Measurements from ENCODE around the gene PABPN1L. TPM values are rescaled to one million over a fixed set of nuclear protein-coding genes. Genes with fewer than 3 reads are reported as not detected.

Gene PABPN1L
- total and polyA plus RNA-seq, 2 donors (not counting 1 experiment from before 2014, with no cell fraction given) = 0.21 to 0.84 TPM

DNA sequence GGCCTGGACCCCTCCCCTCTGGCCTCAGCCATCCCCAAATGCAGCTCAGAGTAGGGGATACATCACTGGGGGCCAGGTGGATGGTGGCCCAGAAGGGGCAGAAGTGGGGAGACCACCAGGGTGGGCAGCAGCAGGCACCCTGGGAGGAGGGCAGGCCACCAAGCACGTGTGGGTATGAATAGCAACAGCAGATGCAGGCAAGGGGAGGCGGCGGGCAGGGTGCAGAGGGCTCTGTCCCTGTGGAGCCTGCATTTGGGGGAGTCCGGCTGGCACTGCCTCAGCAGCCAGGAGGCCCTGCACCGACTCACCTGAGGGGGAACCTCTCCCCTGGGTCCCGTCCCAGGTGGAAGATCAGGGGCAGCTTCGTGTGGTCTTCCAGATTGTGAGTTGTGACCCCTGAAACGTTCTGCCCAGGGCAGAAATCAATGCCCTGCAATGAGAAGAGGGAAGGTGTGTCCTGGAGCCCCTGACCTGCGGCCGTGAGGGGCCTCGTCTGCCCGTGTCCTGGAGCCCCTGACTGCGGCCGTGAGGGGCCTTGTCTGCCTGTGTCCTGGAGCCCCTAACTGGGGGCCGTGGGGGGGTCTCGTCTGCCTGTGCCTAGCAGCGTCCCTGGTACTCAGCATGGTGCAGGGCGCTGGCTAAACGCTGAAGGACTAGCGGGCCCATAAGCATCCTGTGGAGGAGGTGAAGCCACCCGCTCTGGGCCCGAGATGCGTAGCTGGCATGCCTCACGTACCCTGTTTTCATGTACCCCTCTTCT is 44.0 kb downstream of the PABPN1L start:
- Histone ChIP-seq H3K27ac (ENCODE audit: low read length in 2 of 2) (no peak overlapping the region), H3K79me2 (ENCODE audit: control insufficient read depth, insufficient read depth, low read length) (no peaks in the 10 kb centered on the region), H3K4me3 (ENCODE audit: control extremely low read depth in 1 of 5, extremely low read depth in 1 of 5, insufficient read depth in 1 of 5, low read depth in 2 of 5, low read length in 4 of 5) (no peak overlapping the region), H3K36me3 (replicated peaks in 1 of 2; ENCODE audit: control extremely low read depth in 1 of 2, control insufficient read depth in 1 of 2, extremely low read depth in 1 of 2, insufficient read depth in 2 of 2, low read length in 1 of 2) (peaks cover 0 to 17% of the 10 kb centered on the region in 2 experiments), H3K9me3 (ENCODE audit: control extremely low read depth in 1 of 3, control insufficient read depth in 2 of 3, insufficient read depth in 1 of 3, low read length in 2 of 3) (no peaks in the 10 kb centered on the region), H3K9ac (ENCODE audit: low read length) (no peak overlapping the region), H3K4me2 (replicated peaks; ENCODE audit: low read depth, low read length, poor library complexity, severe bottlenecking) (no peak overlapping the region), H3K27me3 (replicated peaks in 1 of 4; ENCODE audit: control extremely low read depth in 1 of 4, control insufficient read depth in 3 of 4, insufficient read depth in 4 of 4, low read length in 3 of 4) (no peaks in the 10 kb centered on the region), H2AFZ (ENCODE audit: insufficient read depth, low read depth, low read length, poor library complexity, severe bottlenecking) (no peak overlapping the region), H4K20me1 (ENCODE audit: control insufficient read depth, insufficient read depth, low read length, poor library complexity, severe bottlenecking) (no peaks in the 10 kb centered on the region), H3K4me1 (ENCODE audit: control insufficient read depth in 2 of 2, insufficient read depth in 2 of 2, low read length in 2 of 2) (no peaks in the 10 kb centered on the region)
- ChIA-PET POLR2A (interaction anchor here (0.8 kb wide), 1 partner anchor 14 kb away, joined by 3 read pairs; no protein-coding TSS in a partner anchor), CTCF (no interaction called here)
- ATAC-seq (ENCODE audit: low read depth) = no peak
- Mint-ChIP-seq H3K27me3 (no peaks in the 10 kb centered on the region), H3K4me1 (no peaks in the 10 kb centered on the region), H3K27ac (no peak overlapping the region), H3K9me3 (ENCODE audit: insufficient read depth) (no peaks in the 10 kb centered on the region), H3K4me3 (no peak overlapping the region)
- no peak for DNase-seq
- 94% methylated on average over 24 of the region's 24 CpGs for WGBS (ENCODE audit: insufficient coverage)
- intact Hi-C loops (cut with micrococcal nuclease) = no loop called here
- TF ChIP-seq, protein P1, sequence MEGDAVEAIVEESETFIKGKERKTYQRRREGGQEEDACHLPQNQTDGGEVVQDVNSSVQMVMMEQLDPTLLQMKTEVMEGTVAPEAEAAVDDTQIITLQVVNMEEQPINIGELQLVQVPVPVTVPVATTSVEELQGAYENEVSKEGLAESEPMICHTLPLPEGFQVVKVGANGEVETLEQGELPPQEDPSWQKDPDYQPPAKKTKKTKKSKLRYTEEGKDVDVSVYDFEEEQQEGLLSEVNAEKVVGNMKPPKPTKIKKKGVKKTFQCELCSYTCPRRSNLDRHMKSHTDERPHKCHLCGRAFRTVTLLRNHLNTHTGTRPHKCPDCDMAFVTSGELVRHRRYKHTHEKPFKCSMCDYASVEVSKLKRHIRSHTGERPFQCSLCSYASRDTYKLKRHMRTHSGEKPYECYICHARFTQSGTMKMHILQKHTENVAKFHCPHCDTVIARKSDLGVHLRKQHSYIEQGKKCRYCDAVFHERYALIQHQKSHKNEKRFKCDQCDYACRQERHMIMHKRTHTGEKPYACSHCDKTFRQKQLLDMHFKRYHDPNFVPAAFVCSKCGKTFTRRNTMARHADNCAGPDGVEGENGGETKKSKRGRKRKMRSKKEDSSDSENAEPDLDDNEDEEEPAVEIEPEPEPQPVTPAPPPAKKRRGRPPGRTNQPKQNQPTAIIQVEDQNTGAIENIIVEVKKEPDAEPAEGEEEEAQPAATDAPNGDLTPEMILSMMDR (IDR thresholded peaks at IDR 0.05) = no peak
- no peak for TF ChIP-seq EZH2 (IDR thresholded peaks at IDR 0.05; ENCODE audit: borderline replicate concordance, insufficient read depth, low read depth, low read length, poor library complexity, severe bottlenecking)

DNA sequence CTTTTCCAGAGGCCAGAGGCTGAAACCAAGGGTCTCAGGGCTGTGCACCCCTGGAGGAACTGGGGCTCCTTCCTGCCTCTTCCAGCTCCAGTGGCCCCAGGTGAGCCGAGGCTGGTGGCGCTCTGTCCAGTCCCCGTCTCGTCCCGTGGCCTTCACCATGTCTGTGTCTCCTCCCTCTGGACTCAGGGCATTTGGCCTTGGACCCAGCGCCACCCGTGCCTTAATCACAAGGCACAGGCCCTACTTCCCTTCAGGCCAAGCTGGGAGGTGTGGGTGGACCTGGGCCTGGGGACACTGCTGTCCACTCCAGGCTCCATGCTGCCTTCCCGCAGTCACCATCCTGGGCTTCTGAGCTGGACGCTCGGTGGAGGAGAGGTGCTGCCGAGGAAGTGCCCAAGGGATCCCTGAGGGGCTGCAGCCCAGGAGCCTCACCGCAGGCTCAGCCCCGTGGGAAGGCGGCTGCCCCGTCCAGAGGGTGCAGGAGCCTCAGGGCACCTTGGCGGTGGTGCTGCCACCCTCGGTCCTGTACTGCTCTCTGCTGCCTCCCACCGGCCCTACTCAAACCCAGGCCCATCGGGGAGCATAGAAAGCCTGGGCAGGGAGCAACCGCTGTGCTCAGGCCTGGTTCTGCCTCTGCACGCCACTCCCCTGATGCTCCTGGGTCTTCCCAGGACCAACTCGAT is 45.2 kb downstream of the PABPN1L start:
- Histone ChIP-seq H3K27ac (ENCODE audit: low read length in 2 of 2) (no peak overlapping the region), H3K9me3 (ENCODE audit: control extremely low read depth in 1 of 3, control insufficient read depth in 2 of 3, insufficient read depth in 1 of 3, low read length in 2 of 3) (no peaks in the 10 kb centered on the region), H3K4me1 (ENCODE audit: control insufficient read depth in 2 of 2, insufficient read depth in 2 of 2, low read length in 2 of 2) (no peaks in the 10 kb centered on the region), H3K36me3 (replicated peaks in 1 of 2; ENCODE audit: control extremely low read depth in 1 of 2, control insufficient read depth in 1 of 2, extremely low read depth in 1 of 2, insufficient read depth in 2 of 2, low read length in 1 of 2) (peaks cover 0 to 17% of the 10 kb centered on the region in 2 experiments), H2AFZ (ENCODE audit: insufficient read depth, low read depth, low read length, poor library complexity, severe bottlenecking) (no peak overlapping the region), H3K4me3 (ENCODE audit: control extremely low read depth in 1 of 5, extremely low read depth in 1 of 5, insufficient read depth in 1 of 5, low read depth in 2 of 5, low read length in 4 of 5) (no peak overlapping the region), H3K9ac (ENCODE audit: low read length) (no peak overlapping the region), H4K20me1 (ENCODE audit: control insufficient read depth, insufficient read depth, low read length, poor library complexity, severe bottlenecking) (no peaks in the 10 kb centered on the region), H3K4me2 (replicated peaks; ENCODE audit: low read depth, low read length, poor library complexity, severe bottlenecking) (no peak overlapping the region), H3K27me3 (replicated peaks in 1 of 4; ENCODE audit: control extremely low read depth in 1 of 4, control insufficient read depth in 3 of 4, insufficient read depth in 4 of 4, low read length in 3 of 4) (no peaks in the 10 kb centered on the region), H3K79me2 (ENCODE audit: control insufficient read depth, insufficient read depth, low read length) (no peaks in the 10 kb centered on the region)
- ChIA-PET POLR2A (no interaction called here), CTCF (no interaction called here)
- Mint-ChIP-seq H3K27me3 (no peaks in the 10 kb centered on the region), H3K4me1 (no peaks in the 10 kb centered on the region), H3K27ac (no peak overlapping the region), H3K4me3 (no peak overlapping the region), H3K9me3 (ENCODE audit: insufficient read depth) (no peaks in the 10 kb centered on the region)
- DNase-seq = no peak
- TF ChIP-seq EZH2 (IDR thresholded peaks at IDR 0.05; ENCODE audit: borderline replicate concordance, insufficient read depth, low read depth, low read length, poor library complexity, severe bottlenecking) = no peak
- TF ChIP-seq, protein P1 (IDR thresholded peaks at IDR 0.05) = no peak
- WGBS (ENCODE audit: insufficient coverage) = 98% methylated on average over 21 of the region's 22 CpGs
- no peak for ATAC-seq (ENCODE audit: low read depth)
- intact Hi-C loops (cut with micrococcal nuclease) = no loop called here
